DOHH2 (cell line): ENCODE measurements around the gene IGF1R.

Experiments used
- EZH2phosphoT487 ChIP-seq: fragments of 200-600 bp; sonication (generic); IDR thresholded peaks from 2 replicates; pipeline ENCODE4 v1.6.1; 2017; ENCODE audit warnings: borderline replicate concordance, mild to moderate bottlenecking, antibody characterized with exemption, low read length, moderate library complexity, mixed read lengths
- TF ChIP-seq, protein P1 (sequence below): fragments of 200-600 bp; sonication (generic); IDR thresholded peaks from one replicate; pipeline ENCODE4 v1.5.1; 2014; ENCODE audit warnings: antibody characterized with exemption, mild to moderate bottlenecking, low read depth, low read length; ENCODE audit not compliant: poor library complexity, severe bottlenecking

DNA sequence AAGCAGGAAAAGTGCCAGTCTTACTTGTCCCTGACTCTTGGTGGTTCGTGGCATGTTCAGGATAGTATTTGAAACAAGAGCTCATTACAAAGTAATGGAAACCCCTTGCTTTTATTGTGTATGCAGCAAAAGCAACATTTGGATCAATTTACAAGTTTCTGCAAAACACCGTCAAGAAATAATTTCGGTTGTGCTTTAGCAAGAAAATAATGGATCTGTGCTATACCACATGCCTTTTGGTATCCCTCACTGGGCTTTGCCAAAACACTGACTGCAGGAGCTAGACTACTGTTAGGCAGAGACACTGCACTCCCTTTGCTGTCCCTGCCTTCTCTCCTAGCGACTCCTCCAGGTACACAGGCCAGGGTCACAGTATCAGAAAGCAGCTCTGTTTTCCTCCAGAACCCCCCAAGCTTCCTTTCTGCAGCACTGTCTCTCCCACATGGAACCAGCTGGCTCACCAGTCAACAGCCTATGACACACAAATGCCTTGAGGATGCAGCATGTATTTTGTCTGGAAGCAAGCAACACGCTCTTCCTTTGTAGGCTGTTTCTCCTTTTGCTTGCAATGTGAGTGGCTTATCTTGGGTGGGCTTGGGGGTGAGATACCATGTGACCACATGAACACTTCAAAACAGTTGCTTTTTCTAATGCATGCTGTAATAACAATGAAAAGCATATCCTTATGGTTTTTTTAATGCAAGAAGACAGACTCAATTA is 247.8 kb downstream of the IGF1R start:
- TF ChIP-seq, protein P1, sequence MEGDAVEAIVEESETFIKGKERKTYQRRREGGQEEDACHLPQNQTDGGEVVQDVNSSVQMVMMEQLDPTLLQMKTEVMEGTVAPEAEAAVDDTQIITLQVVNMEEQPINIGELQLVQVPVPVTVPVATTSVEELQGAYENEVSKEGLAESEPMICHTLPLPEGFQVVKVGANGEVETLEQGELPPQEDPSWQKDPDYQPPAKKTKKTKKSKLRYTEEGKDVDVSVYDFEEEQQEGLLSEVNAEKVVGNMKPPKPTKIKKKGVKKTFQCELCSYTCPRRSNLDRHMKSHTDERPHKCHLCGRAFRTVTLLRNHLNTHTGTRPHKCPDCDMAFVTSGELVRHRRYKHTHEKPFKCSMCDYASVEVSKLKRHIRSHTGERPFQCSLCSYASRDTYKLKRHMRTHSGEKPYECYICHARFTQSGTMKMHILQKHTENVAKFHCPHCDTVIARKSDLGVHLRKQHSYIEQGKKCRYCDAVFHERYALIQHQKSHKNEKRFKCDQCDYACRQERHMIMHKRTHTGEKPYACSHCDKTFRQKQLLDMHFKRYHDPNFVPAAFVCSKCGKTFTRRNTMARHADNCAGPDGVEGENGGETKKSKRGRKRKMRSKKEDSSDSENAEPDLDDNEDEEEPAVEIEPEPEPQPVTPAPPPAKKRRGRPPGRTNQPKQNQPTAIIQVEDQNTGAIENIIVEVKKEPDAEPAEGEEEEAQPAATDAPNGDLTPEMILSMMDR = no peak
- TF ChIP-seq EZH2phosphoT487 = no peak
